Left ventricle myocardium superior (tissue), 1 donor: Measurements from ENCODE around the gene KRTAP9-8. TPM values are rescaled to one million over a fixed set of nuclear protein-coding genes. Genes with fewer than 3 reads are reported as not detected.

Source experiments
- total RNA-seq: library from RNA; stranded (reverse); fragmentation: NEBNext Ultra II Directional; extraction: Animal tissue kit (Norgen Biotek cat#: 25700); gene quantifications from one replicate; pipeline ENCODE4 v1.2.1, GENCODE V29; 2021
- donor health status: DM: no; HTN: yes; CAD: no; lungs with severe emphysema.

KRTAP9-8 gene
- total RNA-seq, 1 donor from 2014 or later = not detected

Other genes with a start within 250 kb of the KRTAP9-8 start
- gene KRTAP3-3, start 243.8 kb upstream of the KRTAP9-8 start, total RNA-seq = not detected
- not detected for gene KRTAP3-2, start 238.1 kb upstream of the KRTAP9-8 start, total RNA-seq
- gene KRTAP3-1, start 228.9 kb upstream of the KRTAP9-8 start, total RNA-seq = not detected
- not detected for gene KRTAP1-5, start 210.8 kb upstream of the KRTAP9-8 start, total RNA-seq
- not detected for gene KRTAP1-4, start 207.8 kb upstream of the KRTAP9-8 start, total RNA-seq
- gene KRTAP1-3, start 203.1 kb upstream of the KRTAP9-8 start, total RNA-seq = not detected
- not detected for gene KRTAP1-1, start 196.5 kb upstream of the KRTAP9-8 start, total RNA-seq
- not detected for gene KRTAP2-1, start 190.7 kb upstream of the KRTAP9-8 start, total RNA-seq
- gene KRTAP2-2, start 182.8 kb upstream of the KRTAP9-8 start, total RNA-seq = not detected
- gene KRTAP2-3, start 177.9 kb upstream of the KRTAP9-8 start, total RNA-seq = not detected
- not detected for gene KRTAP2-4, start 172.1 kb upstream of the KRTAP9-8 start, total RNA-seq
- not detected for gene KRTAP4-7, start 153.8 kb upstream of the KRTAP9-8 start, total RNA-seq
- not detected for gene KRTAP4-8, start 139.9 kb upstream of the KRTAP9-8 start, total RNA-seq
- not detected for gene KRTAP4-16, start 135.8 kb upstream of the KRTAP9-8 start, total RNA-seq
- not detected for gene KRTAP4-9, start 132.6 kb upstream of the KRTAP9-8 start, total RNA-seq
- gene KRTAP4-11, start 119.6 kb upstream of the KRTAP9-8 start, total RNA-seq = not detected
- not detected for gene KRTAP4-12, start 113.8 kb upstream of the KRTAP9-8 start, total RNA-seq
- gene KRTAP4-6, start 97.5 kb upstream of the KRTAP9-8 start, total RNA-seq = not detected
- gene KRTAP4-5, start 88.2 kb upstream of the KRTAP9-8 start, total RNA-seq = not detected
- gene KRTAP4-4, start 77.3 kb upstream of the KRTAP9-8 start, total RNA-seq = not detected
- gene KRTAP4-3, start 69.8 kb upstream of the KRTAP9-8 start, total RNA-seq = not detected
- gene KRTAP4-2, start 59.8 kb upstream of the KRTAP9-8 start, total RNA-seq = not detected
- not detected for gene KRTAP4-1, start 53.1 kb upstream of the KRTAP9-8 start, total RNA-seq
- gene KRTAP9-1, start 48.1 kb upstream of the KRTAP9-8 start, total RNA-seq = not detected
- not detected for gene KRTAP9-2, start 11.4 kb upstream of the KRTAP9-8 start, total RNA-seq
- gene KRTAP9-3, start 5.5 kb upstream of the KRTAP9-8 start, total RNA-seq = not detected
- not detected for gene KRTAP9-4, start 11.7 kb downstream of the KRTAP9-8 start, total RNA-seq
- not detected for gene KRTAP9-9, start 17.4 kb downstream of the KRTAP9-8 start, total RNA-seq
- not detected for gene KRTAP9-6, start 27.4 kb downstream of the KRTAP9-8 start, total RNA-seq
- gene KRTAP9-7, start 37.7 kb downstream of the KRTAP9-8 start, total RNA-seq = not detected
- not detected for gene KRTAP29-1, start 64.9 kb downstream of the KRTAP9-8 start, total RNA-seq
- not detected for gene KRTAP16-1, start 71.3 kb downstream of the KRTAP9-8 start, total RNA-seq
- gene KRTAP17-1, start 77.7 kb downstream of the KRTAP9-8 start, total RNA-seq = not detected
- not detected for gene KRT33A, start 112.8 kb downstream of the KRTAP9-8 start, total RNA-seq
- gene KRT33B, start 131.8 kb downstream of the KRTAP9-8 start, total RNA-seq = not detected
- not detected for gene KRT34, start 144.3 kb downstream of the KRTAP9-8 start, total RNA-seq
- not detected for gene KRT31, start 159.6 kb downstream of the KRTAP9-8 start, total RNA-seq
- not detected for gene KRT37, start 186.6 kb downstream of the KRTAP9-8 start, total RNA-seq
- not detected for gene KRT38, start 203.0 kb downstream of the KRTAP9-8 start, total RNA-seq
- not detected for gene KRT32, start 229.4 kb downstream of the KRTAP9-8 start, total RNA-seq
- gene KRT35, start 243.2 kb downstream of the KRTAP9-8 start, total RNA-seq = not detected